OCI-LY3 (cell line): ENCODE data around the gene LECT2.

Experiments used
- H2AFZ ChIP-seq: fragments of 200-600, 300-600 bp; shearing (Covaris generic); 2 replicates; pipeline ENCODE4 v1.6.0; 2014; ENCODE audit warnings: antibody characterized with exemption, low read depth, low read length
- H3K27ac ChIP-seq: fragments of 200-600, 300-600 bp; sonication (generic); 2 replicates; pipeline ENCODE4 v1.5.1; 2014; ENCODE audit warnings: mild to moderate bottlenecking, low read length, moderate library complexity, mixed read lengths
- H3K27me3 ChIP-seq: fragments of 200-600, 300-600 bp; sonication (generic); 2 replicates; pipeline ENCODE4 v1.6.1; 2014; ENCODE audit warnings: low read depth, low read length, mixed read lengths
- H3K36me3 ChIP-seq: fragments of 200-600, 300-600 bp; sonication (generic); replicated peaks from 2 replicates; pipeline ENCODE3; 2014; ENCODE audit warnings: low read depth, low read length, mixed read lengths
- H3K4me1 ChIP-seq: fragments of 300-600, 200-600 bp; sonication (generic); 2 replicates; pipeline ENCODE4 v1.6.1; 2014; ENCODE audit warnings: low read length, mixed read lengths
- H3K4me2 ChIP-seq: fragments of 200-600, 300-600 bp; sonication (generic); 2 replicates; pipeline ENCODE4 v1.6.1; 2014; ENCODE audit warnings: low read length, mixed read lengths
- H3K4me3 ChIP-seq: fragments of 300-600, 200-600 bp; sonication (generic); 2 replicates; pipeline ENCODE4 v1.5.1; 2014; ENCODE audit warnings: antibody characterized with exemption, mild to moderate bottlenecking, low read length, moderate library complexity
- H3K79me2 ChIP-seq: fragments of 300-600, 200-600 bp; shearing (Covaris generic); 2 replicates; pipeline ENCODE4 v1.6.1; 2014; ENCODE audit warnings: mild to moderate bottlenecking, low read length, mixed read lengths
- H3K9ac ChIP-seq: fragments of 300-600, 200-600 bp; shearing (Covaris generic); 2 replicates; pipeline ENCODE4 v1.6.0; 2014; ENCODE audit warnings: mild to moderate bottlenecking, low read length, moderate library complexity
- H3K9me3 ChIP-seq: fragments of 200-600, 300-600 bp; shearing (Covaris generic); 2 replicates; pipeline ENCODE4 v1.6.1; 2014; ENCODE audit warnings: low read length, mixed read lengths; ENCODE audit not compliant: insufficient read depth
- H4K20me1 ChIP-seq: fragments of 200-600, 300-600 bp; sonication (generic); 2 replicates; pipeline ENCODE4 v1.6.1; 2016; ENCODE audit warnings: low read length, mixed read lengths; ENCODE audit not compliant: insufficient read depth
- EZH2phosphoT487 ChIP-seq: fragments of 200-600 bp; shearing (Covaris generic); IDR thresholded peaks from 2 replicates; pipeline ENCODE4 v1.6.1; 2018; ENCODE audit warnings: antibody characterized with exemption, mixed run types, low read depth
- TF ChIP-seq, protein P1 (sequence below): fragments of 200-600, 300-600 bp; sonication (generic); IDR thresholded peaks from 2 replicates; pipeline ENCODE4 v1.5.1; 2014; ENCODE audit warnings: antibody characterized with exemption, low read length, low read depth

Gene LECT2

DNA sequence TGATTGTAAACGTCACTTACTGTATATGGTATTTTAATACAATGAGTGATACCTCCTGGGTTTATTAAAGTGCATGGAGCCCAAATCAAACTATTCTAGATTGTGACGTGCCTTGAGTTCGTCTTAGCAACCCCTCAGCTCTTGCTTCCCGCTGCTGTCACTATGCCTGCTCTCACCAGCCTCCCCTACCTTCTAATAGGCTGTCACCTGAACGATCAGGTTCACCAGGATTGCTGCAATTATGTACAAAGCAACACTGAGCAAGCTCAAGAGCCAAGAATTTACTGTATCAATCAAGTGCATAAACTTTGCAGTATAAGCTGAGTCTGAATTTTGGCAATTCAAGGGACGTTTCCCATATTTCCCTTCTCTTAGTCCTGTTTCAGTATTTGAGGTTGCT, 3.0 kb downstream of the LECT2 start:
- no peak overlapping the region for H3K9ac ChIP-seq
- no peaks in the 10 kb centered on the region for H3K36me3 ChIP-seq
- no peak overlapping the region for H3K27ac ChIP-seq
- H3K9me3 ChIP-seq = no peaks in the 10 kb centered on the region
- H3K4me3 ChIP-seq = no peak overlapping the region
- H2AFZ ChIP-seq = no peak overlapping the region
- peaks cover 5% of the 10 kb centered on the region; the same call in 1 of the 2 replicates for H3K27me3 ChIP-seq
- H3K79me2 ChIP-seq = no peaks in the 10 kb centered on the region
- H3K4me2 ChIP-seq = no peak overlapping the region
- H3K4me1 ChIP-seq = peaks cover 5% of the 10 kb centered on the region; the same call in 1 of the 2 replicates
- no peaks in the 10 kb centered on the region for H4K20me1 ChIP-seq
- TF ChIP-seq, protein P1, sequence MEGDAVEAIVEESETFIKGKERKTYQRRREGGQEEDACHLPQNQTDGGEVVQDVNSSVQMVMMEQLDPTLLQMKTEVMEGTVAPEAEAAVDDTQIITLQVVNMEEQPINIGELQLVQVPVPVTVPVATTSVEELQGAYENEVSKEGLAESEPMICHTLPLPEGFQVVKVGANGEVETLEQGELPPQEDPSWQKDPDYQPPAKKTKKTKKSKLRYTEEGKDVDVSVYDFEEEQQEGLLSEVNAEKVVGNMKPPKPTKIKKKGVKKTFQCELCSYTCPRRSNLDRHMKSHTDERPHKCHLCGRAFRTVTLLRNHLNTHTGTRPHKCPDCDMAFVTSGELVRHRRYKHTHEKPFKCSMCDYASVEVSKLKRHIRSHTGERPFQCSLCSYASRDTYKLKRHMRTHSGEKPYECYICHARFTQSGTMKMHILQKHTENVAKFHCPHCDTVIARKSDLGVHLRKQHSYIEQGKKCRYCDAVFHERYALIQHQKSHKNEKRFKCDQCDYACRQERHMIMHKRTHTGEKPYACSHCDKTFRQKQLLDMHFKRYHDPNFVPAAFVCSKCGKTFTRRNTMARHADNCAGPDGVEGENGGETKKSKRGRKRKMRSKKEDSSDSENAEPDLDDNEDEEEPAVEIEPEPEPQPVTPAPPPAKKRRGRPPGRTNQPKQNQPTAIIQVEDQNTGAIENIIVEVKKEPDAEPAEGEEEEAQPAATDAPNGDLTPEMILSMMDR = no peak

DNA sequence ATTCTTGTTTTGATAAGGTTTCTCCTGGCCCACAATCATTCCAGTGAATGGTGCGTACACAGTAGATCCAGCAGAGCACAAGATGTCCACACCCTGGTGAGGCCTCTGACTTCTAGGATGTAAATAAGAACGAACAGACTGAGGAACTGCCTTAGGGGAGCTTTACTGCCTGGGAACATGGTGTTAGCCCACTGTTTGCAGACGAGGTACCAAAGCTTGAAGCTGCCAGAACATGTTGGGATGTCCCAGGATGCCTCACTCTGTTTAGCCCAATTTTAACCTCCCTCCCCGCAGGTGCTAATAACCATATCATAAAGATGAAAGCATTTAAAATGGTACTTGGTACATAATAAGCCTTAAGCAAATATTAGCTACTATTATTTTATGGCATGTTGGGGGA, 3.5 kb downstream of the LECT2 start:
- Histone ChIP-seq H3K27me3 (peaks cover 5% of the 10 kb centered on the region; the same call in 1 of the 2 replicates), H3K9ac (no peak overlapping the region), H3K4me1 (peaks cover 5% of the 10 kb centered on the region; the same call in 1 of the 2 replicates), H3K27ac (no peak overlapping the region), H3K36me3 (no peaks in the 10 kb centered on the region), H3K4me2 (no peak overlapping the region), H2AFZ (no peak overlapping the region), H3K9me3 (no peaks in the 10 kb centered on the region), H4K20me1 (no peaks in the 10 kb centered on the region), H3K4me3 (no peak overlapping the region), H3K79me2 (no peaks in the 10 kb centered on the region)
- no peak for TF ChIP-seq EZH2phosphoT487
- TF ChIP-seq, protein P1 = no peak

DNA sequence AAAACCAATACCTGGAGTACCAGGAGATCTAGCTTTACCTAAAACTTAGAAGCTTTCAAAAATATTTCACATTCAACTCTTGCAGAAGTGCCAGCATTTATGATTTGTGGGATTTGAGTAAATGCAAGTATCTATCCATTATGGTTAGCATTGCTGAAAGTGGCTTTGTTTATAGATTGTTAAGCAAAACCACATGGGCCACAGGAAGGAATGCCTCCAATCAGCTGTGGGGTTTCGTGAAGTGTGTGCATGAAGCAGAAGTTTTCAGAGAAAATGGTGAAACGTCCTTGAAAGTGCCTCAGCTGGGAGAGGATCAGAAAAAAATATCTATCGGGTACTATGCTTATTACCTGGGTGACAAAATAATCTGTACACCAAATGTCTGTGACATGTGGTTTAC, 4.2 kb downstream of the LECT2 start:
- peaks cover 3% of the 10 kb centered on the region; the same call in 1 of the 2 replicates for H3K4me1 ChIP-seq
- no peak for TF ChIP-seq EZH2phosphoT487
- H2AFZ ChIP-seq = no peak overlapping the region
- no peaks in the 10 kb centered on the region for H3K9me3 ChIP-seq
- H3K4me2 ChIP-seq = no peak overlapping the region
- H3K36me3 ChIP-seq = no peaks in the 10 kb centered on the region
- no peaks in the 10 kb centered on the region for H4K20me1 ChIP-seq
- H3K4me3 ChIP-seq = no peak overlapping the region
- H3K9ac ChIP-seq = no peak overlapping the region
- no peak overlapping the region for H3K27ac ChIP-seq
- H3K79me2 ChIP-seq = no peaks in the 10 kb centered on the region
- H3K27me3 ChIP-seq = peaks cover 5% of the 10 kb centered on the region; the same call in 1 of the 2 replicates

DNA sequence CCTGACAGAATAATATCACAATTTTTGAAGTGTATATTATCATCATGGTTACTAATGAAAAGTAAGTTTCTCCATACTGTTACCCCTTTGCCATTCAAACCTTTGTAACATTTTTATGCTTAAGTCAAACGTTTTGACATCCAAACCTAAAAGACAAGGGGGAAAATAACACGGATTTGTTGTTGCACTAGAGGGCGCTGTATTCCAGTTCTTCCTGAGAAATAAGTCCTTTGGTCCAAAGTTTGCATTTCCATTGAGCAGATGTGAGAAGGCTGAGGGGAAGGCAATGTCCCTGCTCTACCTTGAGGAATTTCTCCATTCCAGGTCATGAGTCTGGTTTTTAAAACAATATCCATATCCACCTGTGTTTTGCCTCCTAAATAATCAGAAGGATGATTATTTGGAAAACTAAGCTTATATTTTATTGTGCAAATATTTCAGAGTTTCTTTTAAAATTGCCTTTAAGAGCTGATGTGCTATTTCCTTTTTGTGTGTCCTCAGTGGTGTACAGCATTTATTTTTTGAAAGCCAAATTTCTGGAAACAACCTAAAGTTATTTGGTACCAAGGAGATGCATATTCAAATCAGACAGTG, 9.7 kb downstream of the LECT2 start:
- TF ChIP-seq, protein P1 = peak; percentile 73
- no peak for TF ChIP-seq EZH2phosphoT487

More for the DNA sequence above, 9.7 kb downstream of the LECT2 start:
- Histone ChIP-seq H3K27ac (no peak overlapping the region), H3K4me3 (no peak overlapping the region), H2AFZ (no peak overlapping the region), H4K20me1 (no peaks in the 10 kb centered on the region), H3K36me3 (no peaks in the 10 kb centered on the region), H3K4me2 (no peak overlapping the region), H3K4me1 (no peaks in the 10 kb centered on the region), H3K9me3 (no peaks in the 10 kb centered on the region), H3K79me2 (no peaks in the 10 kb centered on the region), H3K27me3 (peaks cover 10% of the 10 kb centered on the region; the same call in 1 of the 2 replicates), H3K9ac (no peak overlapping the region)
